ENCODE data around the gene DYNLT2.
A peak's percentile ranks its signal among the peaks of the same experiment; 100 is the strongest.
"Not testable (repeated sequence)": the region's sequence is repeated elsewhere in the genome, so short reads cannot be mapped to it uniquely, and the experiment has no call there.

Gene DYNLT2

DNA sequence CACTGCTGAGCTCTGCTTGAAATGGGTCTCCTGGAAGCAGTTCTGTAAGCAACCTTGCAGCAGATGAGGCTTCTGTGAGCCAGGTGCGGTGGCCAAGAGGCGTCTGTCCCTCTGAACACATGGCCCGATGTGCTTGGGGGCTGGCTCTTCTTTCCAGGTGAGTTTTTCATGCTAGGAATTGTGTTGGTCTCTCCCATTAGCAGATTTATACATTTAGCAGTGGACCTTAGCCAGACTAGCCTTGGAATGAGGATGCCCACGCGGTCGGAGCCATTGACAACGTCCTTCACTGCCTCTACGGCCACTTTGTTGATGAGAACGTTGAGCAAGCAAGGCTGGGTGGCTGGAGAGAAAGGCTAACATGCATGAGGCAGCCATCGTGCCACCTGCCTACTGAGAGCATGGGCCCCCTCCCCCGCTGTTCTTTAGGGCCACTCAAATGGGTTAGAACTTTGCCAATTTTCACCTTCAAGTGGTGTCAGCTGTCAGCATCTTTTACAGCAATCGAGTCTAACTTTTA, 33.5 kb upstream of the DYNLT2 start:
- in situ Hi-C loops (cut with HindIII; ENCODE audit: low pct_ligation_motif_present, low pct_unique_long_range_greater_than_20kb, low sequenced_read_pairs), result no loop called here
- DNase-seq, result no peak

DNA sequence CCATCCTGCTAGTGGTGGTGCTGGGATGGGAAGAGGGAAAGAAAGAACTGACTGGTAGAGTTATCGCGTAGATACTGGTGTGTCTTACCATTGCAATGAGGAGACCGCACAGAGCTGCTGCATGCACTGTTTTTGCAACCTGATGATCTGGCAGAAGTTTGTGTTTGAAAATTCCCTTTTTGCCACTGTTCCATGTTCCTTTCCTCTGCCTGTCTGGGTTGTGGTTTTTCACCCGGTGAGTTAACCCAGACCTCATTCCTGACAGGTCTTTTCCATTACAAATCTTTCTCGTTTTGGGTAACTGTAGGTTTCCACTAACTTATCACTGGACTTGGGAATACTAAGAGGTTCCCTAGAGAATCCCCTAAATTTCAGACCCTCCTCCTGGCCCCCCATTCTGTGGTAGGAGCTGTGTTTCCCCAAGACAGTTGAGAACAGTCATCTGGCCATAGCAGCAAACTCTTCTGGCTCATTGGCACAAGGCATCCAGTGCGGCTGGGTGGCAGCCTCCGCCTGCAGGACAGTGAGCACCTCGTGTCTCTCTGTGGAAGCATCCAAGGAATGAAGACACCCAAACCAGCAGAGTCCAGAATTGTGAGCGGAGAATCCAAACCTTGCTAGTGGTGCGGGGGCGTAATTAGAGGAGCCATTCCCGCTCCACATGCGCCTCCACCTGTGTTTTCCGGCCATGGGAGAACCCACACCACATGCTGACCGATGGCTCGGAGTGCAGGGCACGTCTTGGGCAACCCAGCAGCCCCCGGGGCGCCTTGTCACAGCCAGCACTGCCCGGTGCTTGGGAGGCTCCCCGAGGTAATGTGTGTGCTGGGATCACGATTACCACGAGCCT, 32.8 kb upstream of the DYNLT2 start:
- in situ Hi-C loops (cut with HindIII; ENCODE audit: low pct_ligation_motif_present, low pct_unique_long_range_greater_than_20kb, low sequenced_read_pairs), result no loop called here
- DNase-seq, result no peak

DNA sequence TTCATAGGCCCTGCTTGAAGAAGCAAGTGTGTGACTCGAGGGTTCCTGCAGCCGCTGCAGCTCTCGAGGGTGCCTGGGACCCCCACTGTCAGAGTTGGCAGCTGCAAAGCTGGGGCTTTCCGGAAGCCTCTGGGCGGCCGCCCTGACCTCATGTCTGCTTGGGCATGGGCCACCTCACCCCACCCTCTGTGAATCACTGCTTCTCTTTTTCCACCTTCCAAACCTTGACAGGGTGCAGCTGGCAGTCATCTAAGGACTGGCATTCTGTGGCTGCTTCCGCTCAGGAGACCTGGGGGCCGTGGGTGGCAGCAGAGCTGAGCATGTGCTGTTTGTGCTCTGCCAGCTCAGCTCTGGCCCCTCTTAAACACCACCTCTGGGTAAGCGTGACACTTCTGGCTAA, 32.0 kb upstream of the DYNLT2 start:
- in situ Hi-C loops (cut with HindIII; ENCODE audit: low pct_ligation_motif_present, low pct_unique_long_range_greater_than_20kb, low sequenced_read_pairs), result no loop called here
- no peak for DNase-seq

DNA sequence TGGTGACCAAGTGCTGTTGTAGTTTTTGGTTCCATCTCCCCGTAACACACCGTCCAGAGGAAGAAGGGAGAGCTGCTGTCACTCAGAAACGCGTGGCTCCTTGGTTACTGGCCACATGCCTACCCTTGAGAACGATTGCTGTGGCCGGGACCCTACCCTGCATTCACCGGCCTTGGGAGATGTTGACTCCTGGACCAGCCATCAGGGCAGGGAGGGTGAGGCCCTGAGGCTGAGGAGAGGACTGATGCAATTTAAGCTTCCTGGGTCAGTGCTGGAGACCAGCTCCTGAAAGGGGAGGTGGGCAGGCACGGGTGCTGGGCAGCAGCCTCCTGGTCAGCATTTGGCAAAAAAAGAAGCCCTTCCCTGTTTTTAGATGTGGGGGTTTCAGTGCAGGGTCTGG, 31.6 kb upstream of the DYNLT2 start:
- no peak for DNase-seq
- in situ Hi-C loops (cut with HindIII; ENCODE audit: low pct_ligation_motif_present, low pct_unique_long_range_greater_than_20kb, low sequenced_read_pairs), result no loop called here

DNA sequence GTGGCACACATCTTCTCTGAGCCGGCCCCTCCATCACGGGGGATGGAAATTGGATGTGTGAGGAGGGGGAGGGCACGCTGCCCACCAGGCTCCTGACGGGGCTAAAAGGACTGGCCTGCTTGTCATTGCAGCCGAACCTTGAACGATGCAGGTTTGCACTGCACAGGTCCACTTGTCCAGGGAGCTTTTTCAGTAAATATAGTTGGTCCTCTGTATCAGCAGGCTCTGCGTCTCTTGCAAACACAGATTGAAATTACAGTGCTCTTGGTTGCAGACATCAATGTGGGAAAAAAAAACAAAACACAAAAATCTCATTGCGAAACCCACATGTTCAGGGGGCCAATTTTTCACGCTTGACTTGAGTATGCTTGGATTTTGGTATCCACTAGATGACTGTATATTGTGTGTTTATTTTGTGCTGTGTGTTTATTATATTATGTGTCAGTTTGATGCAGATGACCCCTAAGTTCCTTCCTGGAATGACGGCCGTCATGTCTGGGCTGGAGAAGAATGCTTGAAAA, 29.3 kb upstream of the DYNLT2 start:
- DNase-seq, result no peak
- in situ Hi-C loops (cut with HindIII; ENCODE audit: low pct_ligation_motif_present, low pct_unique_long_range_greater_than_20kb, low sequenced_read_pairs), result no loop called here

DNA sequence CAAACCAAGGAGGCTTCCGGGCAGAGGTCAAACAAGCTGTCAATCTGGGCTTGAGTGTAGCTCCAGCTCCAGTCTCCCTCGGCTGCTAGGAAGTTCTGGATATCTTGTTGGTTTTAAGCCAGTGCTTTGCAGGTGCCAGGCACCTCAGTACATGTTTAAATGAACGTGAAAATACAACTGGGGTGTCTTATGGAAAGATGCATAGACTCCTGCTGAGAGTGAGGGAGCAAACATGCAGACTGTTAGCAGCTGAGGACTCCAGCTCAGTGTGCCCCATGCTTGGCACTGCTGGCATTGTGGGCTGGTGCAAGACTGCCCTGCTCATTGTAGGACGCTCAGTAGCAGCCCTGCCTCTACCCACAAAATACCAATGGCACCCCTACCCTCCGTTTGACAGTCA, 28.5 kb upstream of the DYNLT2 start:
- in situ Hi-C loops (cut with HindIII; ENCODE audit: low pct_ligation_motif_present, low pct_unique_long_range_greater_than_20kb, low sequenced_read_pairs), result no loop called here
- no peak for DNase-seq

DNA sequence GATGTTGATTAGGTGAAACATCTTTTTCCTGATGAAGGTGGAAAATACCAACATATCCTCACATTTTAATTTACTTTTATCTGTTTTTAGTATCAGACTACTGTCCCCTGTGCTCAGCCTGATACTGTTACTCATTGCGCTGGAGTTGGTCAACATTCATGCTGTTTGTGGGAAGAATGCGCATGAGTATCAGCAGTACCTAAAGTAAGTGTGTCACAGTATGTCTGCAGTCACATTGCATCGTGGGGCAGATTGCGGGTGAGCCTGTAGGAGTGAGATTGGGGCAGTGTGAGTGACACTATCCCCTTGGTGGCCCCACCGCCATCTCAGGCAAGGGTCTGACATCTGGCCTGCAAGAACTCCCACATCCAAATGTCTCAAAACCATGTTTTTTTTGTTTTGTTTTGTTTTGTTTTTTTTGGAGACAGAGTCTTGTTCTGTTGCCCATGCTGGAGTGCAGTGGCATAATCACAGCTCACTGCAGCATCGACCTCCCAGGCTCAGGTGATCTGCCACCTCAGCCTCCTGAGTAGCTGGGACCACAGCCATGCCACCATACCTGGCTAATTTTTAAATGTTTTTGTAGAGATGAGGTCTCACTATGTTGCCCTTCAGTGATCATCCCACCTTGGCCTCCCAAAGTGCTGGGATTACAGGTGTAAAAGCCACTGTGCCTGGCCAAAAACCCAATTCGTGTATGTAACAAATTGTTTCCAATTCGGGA, 27.9 kb upstream of the DYNLT2 start:
- no peak for DNase-seq

DNA sequence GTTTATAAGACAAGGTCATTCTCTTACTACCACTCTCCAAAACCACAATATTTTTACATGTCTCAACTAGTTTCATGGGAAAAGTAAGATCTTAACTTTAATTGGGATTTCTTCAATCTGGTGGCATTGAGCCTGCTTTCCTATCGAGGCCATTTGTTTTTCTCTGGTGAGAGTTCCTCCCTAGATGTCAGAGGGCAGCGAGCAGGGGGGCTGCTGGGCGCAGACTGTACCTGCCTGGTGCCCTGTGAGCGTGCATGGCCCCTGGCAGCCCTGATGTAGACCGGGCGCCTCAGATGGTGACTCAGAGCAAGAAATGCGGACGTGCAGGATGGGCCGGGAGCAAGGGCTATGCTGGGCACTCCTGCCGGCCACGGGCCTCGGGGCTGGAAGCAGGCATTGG, 27.3 kb upstream of the DYNLT2 start:
- in situ Hi-C loops (cut with HindIII; ENCODE audit: low pct_ligation_motif_present, low pct_unique_long_range_greater_than_20kb, low sequenced_read_pairs), result no loop called here
- DNase-seq, result no peak

More for the DNA sequence above, 27.9 kb upstream of the DYNLT2 start:
- in situ Hi-C loops (cut with HindIII; ENCODE audit: low pct_ligation_motif_present, low pct_unique_long_range_greater_than_20kb, low sequenced_read_pairs), result no loop called here

DNA sequence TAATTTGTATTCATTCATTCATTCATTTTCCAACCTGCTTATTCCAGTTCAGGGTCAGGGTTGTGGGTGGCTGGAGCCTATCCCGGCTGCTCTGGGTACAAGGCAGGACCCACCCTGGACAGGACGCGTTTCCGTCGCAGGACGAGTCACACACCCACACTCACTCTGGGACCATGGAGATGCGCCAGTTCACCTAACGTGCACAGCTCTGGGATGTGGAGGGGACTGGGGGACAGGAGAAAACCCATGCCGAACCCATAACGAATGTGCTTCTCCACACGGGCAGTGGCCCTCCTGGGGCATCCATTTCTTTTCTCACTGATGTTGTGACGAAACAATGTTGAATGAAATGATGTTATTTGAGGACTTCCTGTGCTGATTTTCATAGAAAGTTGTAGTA, 26.5 kb upstream of the DYNLT2 start:
- in situ Hi-C loops (cut with HindIII; ENCODE audit: low pct_ligation_motif_present, low pct_unique_long_range_greater_than_20kb, low sequenced_read_pairs), result no loop called here
- DNase-seq, result no peak

DNA sequence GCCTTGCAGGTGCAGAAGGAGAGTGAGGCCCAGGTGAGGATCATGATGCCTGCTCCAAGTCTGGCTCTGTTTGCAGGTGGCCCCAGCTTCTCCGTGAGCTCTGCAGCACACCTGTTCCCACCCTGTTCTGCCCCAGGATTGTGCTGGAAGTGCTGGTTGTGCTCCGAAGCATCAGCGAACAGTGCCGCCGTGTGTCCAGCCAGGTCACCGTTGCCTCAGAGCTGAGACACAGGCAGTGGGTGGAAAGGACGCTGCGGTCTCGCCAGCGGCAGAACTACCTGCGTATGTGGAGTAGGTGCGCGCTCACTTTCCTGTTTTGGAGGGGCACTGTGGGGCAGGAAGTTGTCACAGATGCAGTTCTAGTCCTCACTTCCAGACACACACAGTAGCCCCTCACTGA, 25.0 kb upstream of the DYNLT2 start:
- in situ Hi-C loops (cut with HindIII; ENCODE audit: low pct_ligation_motif_present, low pct_unique_long_range_greater_than_20kb, low sequenced_read_pairs), result no loop called here
- DNase-seq, result no peak

DNA sequence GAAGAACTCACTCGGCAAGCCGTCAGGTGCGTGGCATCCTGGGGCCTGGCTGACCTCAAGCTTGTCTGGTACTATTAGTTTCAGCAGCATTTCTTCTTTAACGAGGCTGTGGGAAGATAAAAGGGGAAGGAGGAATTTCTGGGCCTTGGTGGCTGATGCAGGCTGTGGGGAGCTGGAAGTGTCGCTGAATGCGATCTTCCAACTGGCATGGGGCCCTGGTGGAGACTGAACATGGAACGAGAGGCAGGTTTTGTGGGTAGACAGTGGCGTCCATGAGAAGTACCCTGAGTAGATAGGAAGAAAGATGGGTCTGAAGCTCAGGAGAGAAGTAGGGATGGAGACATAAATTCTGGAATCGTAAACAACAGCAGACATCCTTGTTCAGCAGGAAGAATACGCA, 23.9 kb upstream of the DYNLT2 start:
- no peak for DNase-seq
- in situ Hi-C loops (cut with HindIII; ENCODE audit: low pct_ligation_motif_present, low pct_unique_long_range_greater_than_20kb, low sequenced_read_pairs), result no loop called here

DNA sequence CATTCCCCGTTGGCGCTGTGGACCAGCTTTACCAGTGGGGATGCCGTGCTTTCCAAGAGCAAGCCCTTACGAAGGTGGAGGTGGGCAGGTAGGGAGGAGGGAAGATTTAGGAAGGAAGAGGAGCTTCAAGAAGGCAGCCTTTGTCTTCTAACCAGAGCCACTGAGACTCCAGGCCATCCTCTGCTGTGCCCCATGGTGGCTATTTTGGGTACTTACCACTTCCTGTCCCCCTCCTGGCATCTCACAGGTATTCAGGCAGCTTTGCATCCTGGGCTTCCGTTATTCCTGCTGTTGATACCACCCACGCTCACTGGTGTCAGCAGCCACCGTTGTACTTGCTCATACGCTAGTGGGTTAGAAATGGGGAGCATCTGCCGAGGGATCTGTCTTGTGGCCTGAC, 23.0 kb upstream of the DYNLT2 start:
- no peak for DNase-seq
- in situ Hi-C loops (cut with HindIII; ENCODE audit: low pct_ligation_motif_present, low pct_unique_long_range_greater_than_20kb, low sequenced_read_pairs), result no loop called here

DNA sequence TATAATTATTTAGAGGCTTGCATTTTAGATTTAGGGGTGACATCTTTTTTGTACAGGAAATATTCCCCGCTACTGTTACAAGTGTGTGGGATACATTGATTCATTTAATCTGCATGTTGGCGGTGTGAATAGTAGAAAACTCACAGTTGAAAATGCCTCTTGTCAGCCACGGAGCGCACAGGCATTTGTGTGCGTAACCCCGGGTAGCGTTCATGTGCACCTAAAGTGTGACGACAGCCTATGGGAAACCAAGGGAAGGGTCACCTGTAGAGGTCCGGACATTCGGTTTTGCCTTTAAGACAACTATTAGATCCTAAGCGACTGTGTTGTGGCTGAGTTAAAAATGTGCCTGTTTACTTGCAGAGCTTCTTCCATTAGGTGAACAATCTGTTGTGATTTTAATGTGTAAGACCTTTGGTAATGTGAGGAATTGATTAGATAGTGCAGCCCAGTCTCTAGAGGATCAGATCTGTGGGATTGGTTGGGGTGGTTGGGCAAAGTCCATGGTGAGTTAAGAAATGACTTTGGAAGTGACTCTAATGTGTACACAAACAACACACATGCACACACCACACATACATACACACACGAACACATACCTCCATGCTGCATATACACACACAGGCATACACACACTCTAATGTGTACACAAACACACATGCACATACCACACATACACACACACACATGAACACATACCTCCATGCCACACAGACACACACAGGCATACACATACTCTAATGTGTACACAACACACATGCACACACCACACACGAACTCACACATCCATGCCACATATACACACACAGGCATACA, 15.8 kb upstream of the DYNLT2 start:
- in situ Hi-C loops (cut with HindIII; ENCODE audit: low pct_ligation_motif_present, low pct_unique_long_range_greater_than_20kb, low sequenced_read_pairs), result no loop called here
- no peak for DNase-seq

DNA sequence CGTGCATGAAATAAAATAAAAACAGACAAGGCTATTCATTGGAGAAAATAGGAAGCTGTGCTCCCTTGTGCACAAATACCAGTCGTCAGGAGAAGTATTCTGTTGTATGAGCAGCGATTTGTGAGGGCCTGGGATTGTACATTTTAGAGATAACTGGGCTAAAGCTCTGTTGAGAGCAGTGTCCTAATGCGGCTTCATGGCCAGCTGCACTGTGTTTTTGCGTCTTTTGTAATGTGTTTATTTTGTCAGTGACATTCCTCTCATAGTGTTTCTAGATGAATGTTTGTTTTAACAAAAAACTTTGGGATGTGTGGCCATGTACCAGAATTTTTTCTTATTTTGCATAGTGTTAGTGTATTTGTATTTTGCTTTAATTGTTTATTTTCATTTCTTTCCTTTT, 14.9 kb upstream of the DYNLT2 start:
- in situ Hi-C loops (cut with HindIII; ENCODE audit: low pct_ligation_motif_present, low pct_unique_long_range_greater_than_20kb, low sequenced_read_pairs), result no loop called here
- no peak for DNase-seq

DNA sequence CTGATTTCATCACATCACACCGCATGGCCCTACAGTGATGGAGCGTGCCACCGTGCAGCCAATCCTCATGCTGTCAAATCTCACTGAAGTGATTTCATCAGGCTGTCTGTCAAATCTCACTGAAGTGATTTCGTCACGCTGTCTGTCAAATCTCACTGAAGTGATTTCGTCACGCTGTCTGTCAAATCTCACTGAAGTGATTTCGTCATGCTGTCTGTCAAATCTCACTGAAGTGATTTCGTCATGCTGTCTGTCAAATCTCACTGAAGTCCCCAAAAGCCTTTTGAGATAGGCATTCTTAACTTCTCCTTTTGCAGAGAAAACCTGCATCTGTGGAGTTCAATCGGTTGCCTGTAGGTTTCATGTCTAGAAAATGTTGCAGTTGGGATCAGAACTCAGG, 14.4 kb upstream of the DYNLT2 start:
- in situ Hi-C loops (cut with HindIII; ENCODE audit: low pct_ligation_motif_present, low pct_unique_long_range_greater_than_20kb, low sequenced_read_pairs), result not testable (repeated sequence)

DNA sequence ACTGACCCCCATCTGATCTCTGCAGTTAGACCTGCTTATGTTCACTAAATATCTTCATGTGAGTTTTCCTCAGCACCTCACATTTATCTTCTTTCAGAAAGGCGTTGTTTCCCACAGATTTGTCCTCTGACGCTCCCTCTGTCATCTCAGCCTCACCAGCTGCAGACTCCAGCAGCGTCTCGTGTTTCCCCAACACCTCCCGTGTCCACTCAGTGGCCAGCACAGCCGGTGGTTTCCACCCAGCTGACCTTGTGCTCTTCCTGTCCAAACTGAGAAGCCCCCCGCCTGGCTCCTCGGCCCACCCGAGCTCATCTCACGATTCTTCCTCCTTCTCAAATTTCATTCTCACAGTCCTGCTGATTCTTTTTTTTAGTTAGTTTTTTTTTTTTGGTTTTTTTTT, 12.5 kb upstream of the DYNLT2 start:
- in situ Hi-C loops (cut with HindIII; ENCODE audit: low pct_ligation_motif_present, low pct_unique_long_range_greater_than_20kb, low sequenced_read_pairs), result no loop called here
- no peak for DNase-seq

More for the DNA sequence above, 14.4 kb upstream of the DYNLT2 start:
- DNase-seq, result not testable (repeated sequence)

DNA sequence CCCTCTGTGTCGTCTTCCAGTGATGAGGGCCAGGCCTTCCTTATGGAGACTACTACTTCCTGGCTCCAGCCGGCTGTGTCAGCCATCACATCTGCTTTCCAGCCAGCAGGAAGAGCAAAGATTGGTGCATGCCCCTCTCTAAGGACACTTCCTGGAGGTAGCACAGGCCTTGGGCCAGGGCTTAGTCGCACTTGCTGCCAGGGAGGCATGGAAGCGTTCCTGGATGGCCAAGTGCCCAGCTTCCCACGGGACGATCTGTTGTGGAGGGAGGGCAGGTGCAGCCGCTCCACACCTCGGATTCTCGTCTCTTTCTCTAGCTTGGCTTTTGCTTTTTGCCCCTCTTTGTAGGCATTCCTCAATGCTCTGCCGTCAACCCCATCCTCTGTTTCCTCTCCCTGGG, 11.9 kb upstream of the DYNLT2 start:
- in situ Hi-C loops (cut with HindIII; ENCODE audit: low pct_ligation_motif_present, low pct_unique_long_range_greater_than_20kb, low sequenced_read_pairs), result no loop called here
- DNase-seq, result no peak

DNA sequence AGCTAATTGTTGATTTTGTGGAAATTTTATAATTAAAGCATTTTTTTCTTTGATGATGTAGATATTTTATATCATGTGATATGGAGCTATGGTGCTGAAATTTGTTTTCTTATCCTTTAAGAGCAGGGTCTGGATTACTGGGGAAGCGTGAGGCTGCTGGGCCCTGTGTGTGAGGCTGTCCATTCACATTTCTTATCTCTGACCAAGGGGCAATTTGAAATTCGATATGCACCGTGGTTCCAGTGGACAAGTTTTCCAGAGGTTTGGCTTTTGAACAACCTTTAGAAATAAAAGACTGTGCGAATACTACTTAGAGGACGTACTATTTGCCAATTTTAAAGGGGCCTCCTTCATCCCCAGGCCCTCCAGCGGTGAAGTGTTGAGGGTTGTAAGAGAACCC, 3.8 kb upstream of the DYNLT2 start:
- in situ Hi-C loops (cut with HindIII; ENCODE audit: low pct_ligation_motif_present, low pct_unique_long_range_greater_than_20kb, low sequenced_read_pairs), result no loop called here
- DNase-seq, result no peak

DNA sequence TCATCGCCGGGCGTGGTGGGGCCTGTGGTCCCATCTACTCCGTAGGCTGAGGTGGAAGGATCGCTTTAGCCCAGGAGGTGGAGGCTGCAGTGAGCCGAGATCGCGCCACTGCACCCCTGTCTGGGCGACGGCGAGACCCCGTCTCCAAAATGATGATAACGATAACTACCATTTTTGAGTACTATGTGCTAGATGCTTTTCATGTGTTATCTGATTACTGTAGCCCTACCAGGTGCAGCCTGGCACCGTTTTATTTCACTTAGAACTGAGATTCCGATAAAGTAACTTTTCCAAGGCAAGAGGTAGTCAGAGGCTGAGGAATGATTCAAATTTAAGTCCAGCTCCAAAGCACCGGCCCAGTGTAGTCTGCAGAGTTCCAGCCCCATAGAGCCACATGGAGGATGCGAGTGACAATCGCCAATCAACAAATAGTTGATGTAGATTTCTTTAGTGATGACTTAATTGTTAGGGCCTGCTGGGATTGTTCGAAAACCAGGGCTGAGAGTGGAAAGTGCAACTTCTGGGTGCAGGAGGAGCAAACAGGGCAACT, 777 bp upstream of the DYNLT2 start:
- in situ Hi-C loops (cut with HindIII; ENCODE audit: low pct_ligation_motif_present, low pct_unique_long_range_greater_than_20kb, low sequenced_read_pairs), result no loop called here

More for the DNA sequence above, 777 bp upstream of the DYNLT2 start:
- peak; percentile 3 for DNase-seq

Data from ACHN (cell line).